ENCODE measurements around the gene RHAG. TPM values are rescaled to one million over a fixed set of nuclear protein-coding genes. Genes with fewer than 3 reads are reported as not detected.

The RHAG gene
- total and polyA plus RNA-seq, 2 experiments from 2014 or later, result not detected

DNA sequence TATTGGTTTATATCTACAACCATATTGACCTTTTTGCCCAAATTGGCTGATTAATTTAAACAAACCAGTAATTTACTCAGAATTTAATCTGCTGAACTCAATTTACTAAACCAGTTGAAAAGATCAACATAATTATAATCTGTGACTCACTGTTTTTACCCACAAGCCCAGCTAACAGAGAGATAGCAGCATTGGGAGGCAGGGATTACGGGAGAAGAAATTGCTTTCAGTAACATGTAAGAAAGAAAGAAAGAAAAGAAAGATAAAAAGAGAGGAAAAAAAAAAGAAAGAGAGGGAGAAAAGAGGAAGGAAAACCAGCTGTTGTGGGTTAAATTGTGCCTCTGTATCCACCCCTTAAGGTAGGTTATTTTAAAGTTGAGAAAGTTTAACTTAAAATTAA is 13.3 kb upstream of the RHAG start:
- Mint-ChIP-seq H3K36me3 (ENCODE audit: low read depth) (no peaks in the 10 kb centered on the region), H3K4me1 (peaks cover 2% of the 10 kb centered on the region; the same call in 1 of the 3 replicates), H3K27ac (no peak overlapping the region), H3K9me3 (no peaks in the 10 kb centered on the region), H3K27me3 (ENCODE audit: insufficient read depth, low read depth, poor library complexity) (no peaks in the 10 kb centered on the region), H3K4me3 (no peak overlapping the region)
- ATAC-seq (no peak), DNase-seq (ENCODE audit: low spot score) (no peak)
- H3F3A ChIP-seq (replicated peaks; ENCODE audit: low read depth), result no peaks in the 10 kb centered on the region
- H2AFZ ChIP-seq, result 0 out of 2 replicates have a peak overlapping the region, but pooled peaks have one; percentile 3
- no peak overlapping the region for H3K4me2 ChIP-seq
- no peaks in the 10 kb centered on the region for H4K20me1 ChIP-seq (replicated peaks; ENCODE audit: insufficient read depth)
- H3K36me3 ChIP-seq (ENCODE audit: insufficient read depth), result no peaks in the 10 kb centered on the region
- no peak overlapping the region for H3K27ac ChIP-seq (ENCODE audit: low read depth)
- no peaks in the 10 kb centered on the region for H3K79me2 ChIP-seq (replicated peaks; ENCODE audit: insufficient read depth)
- no peaks in the 10 kb centered on the region for H3K27me3 ChIP-seq (ENCODE audit: insufficient read depth)
- H3K4me1 ChIP-seq (ENCODE audit: insufficient read depth), result no peaks in the 10 kb centered on the region
- no peaks in the 10 kb centered on the region for H3K9me2 ChIP-seq (ENCODE audit: insufficient read depth)
- TF ChIP-seq ZNF462 (CRISPR knock-in tag; IDR thresholded peaks at IDR 0.05), result no peak
- no peak for TF ChIP-seq EZH2phosphoT487 (IDR thresholded peaks at IDR 0.05; ENCODE audit: unreplicated experiment)
- no peak for TF ChIP-seq ZNF114 (CRISPR knock-in tag; IDR thresholded peaks at IDR 0.05)
- TF ChIP-seq, protein P1, sequence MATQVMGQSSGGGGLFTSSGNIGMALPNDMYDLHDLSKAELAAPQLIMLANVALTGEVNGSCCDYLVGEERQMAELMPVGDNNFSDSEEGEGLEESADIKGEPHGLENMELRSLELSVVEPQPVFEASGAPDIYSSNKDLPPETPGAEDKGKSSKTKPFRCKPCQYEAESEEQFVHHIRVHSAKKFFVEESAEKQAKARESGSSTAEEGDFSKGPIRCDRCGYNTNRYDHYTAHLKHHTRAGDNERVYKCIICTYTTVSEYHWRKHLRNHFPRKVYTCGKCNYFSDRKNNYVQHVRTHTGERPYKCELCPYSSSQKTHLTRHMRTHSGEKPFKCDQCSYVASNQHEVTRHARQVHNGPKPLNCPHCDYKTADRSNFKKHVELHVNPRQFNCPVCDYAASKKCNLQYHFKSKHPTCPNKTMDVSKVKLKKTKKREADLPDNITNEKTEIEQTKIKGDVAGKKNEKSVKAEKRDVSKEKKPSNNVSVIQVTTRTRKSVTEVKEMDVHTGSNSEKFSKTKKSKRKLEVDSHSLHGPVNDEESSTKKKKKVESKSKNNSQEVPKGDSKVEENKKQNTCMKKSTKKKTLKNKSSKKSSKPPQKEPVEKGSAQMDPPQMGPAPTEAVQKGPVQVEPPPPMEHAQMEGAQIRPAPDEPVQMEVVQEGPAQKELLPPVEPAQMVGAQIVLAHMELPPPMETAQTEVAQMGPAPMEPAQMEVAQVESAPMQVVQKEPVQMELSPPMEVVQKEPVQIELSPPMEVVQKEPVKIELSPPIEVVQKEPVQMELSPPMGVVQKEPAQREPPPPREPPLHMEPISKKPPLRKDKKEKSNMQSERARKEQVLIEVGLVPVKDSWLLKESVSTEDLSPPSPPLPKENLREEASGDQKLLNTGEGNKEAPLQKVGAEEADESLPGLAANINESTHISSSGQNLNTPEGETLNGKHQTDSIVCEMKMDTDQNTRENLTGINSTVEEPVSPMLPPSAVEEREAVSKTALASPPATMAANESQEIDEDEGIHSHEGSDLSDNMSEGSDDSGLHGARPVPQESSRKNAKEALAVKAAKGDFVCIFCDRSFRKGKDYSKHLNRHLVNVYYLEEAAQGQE (IDR thresholded peaks at IDR 0.05; ENCODE audit: unreplicated experiment), result no peak
- no peak for TF ChIP-seq CTCF (conservative IDR thresholded peaks at IDR 0.05; ENCODE audit: low read depth in 2 of 2)
- no peak for TF ChIP-seq CREB1 (CRISPR knock-in tag; IDR thresholded peaks at IDR 0.05; ENCODE audit: low read depth)
- TF ChIP-seq POLR2AphosphoS5 (IDR thresholded peaks at IDR 0.05; ENCODE audit: low read depth), result no peak
- TF ChIP-seq JUNB (IDR thresholded peaks at IDR 0.05; ENCODE audit: unreplicated experiment), result no peak
- TF ChIP-seq, protein P2, sequence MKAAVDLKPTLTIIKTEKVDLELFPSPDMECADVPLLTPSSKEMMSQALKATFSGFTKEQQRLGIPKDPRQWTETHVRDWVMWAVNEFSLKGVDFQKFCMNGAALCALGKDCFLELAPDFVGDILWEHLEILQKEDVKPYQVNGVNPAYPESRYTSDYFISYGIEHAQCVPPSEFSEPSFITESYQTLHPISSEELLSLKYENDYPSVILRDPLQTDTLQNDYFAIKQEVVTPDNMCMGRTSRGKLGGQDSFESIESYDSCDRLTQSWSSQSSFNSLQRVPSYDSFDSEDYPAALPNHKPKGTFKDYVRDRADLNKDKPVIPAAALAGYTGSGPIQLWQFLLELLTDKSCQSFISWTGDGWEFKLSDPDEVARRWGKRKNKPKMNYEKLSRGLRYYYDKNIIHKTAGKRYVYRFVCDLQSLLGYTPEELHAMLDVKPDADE (IDR thresholded peaks at IDR 0.05), result no peak
- TF ChIP-seq NANOG (IDR thresholded peaks at IDR 0.05; ENCODE audit: borderline replicate concordance), result no peak
- TF ChIP-seq STAT1 (IDR thresholded peaks at IDR 0.05; ENCODE audit: unreplicated experiment), result no peak
- no peak for TF ChIP-seq EZH2 (IDR thresholded peaks at IDR 0.05; ENCODE audit: low read depth, unreplicated experiment)
- TF ChIP-seq ZNF331 (CRISPR knock-in tag; IDR thresholded peaks at IDR 0.05; ENCODE audit: low read depth), result no peak
- no peak overlapping the region for H3K4me3 ChIP-seq

Measured in GM23338 (cell line).